Nephron (organoid): ENCODE measurements around the gene KLHL22.

Source experiments
- H3K27ac Mint-ChIP-seq, 3 experiments: 2 replicates each; pipeline ENCODE4 v1.8.0; 2020; ENCODE audit warnings: mixed read lengths in 3 of 3, mild to moderate bottlenecking in 2 of 3, moderate library complexity in 1 of 3
- H3K27me3 Mint-ChIP-seq: 2 replicates; pipeline ENCODE4 v1.8.0; 2021; ENCODE audit warnings: low read depth, mild to moderate bottlenecking, moderate library complexity, mixed read lengths
- H3K36me3 Mint-ChIP-seq: 2 replicates; pipeline ENCODE4 v1.8.0; 2020; ENCODE audit warnings: low read depth, mixed read lengths
- H3K4me1 Mint-ChIP-seq: 2 replicates; pipeline ENCODE4 v1.8.0; 2020; ENCODE audit warnings: mixed read lengths
- H3K4me3 Mint-ChIP-seq, 3 experiments: 2 replicates each; pipeline ENCODE4 v1.8.0; 2020; ENCODE audit warnings: mild to moderate bottlenecking in 3 of 3, mixed read lengths in 3 of 3, moderate library complexity in 2 of 3
- H3K9me3 Mint-ChIP-seq: 2 replicates; pipeline ENCODE4 v1.8.0; 2020; ENCODE audit warnings: mixed read lengths
- TF ChIP-seq, protein P1 (sequence below), 3 experiments: fragments of 200-600 bp; sonication (generic); IDR thresholded peaks; one replicate each; pipeline ENCODE4 v1.5.0; 2021; ENCODE audit warnings: antibody characterized with exemption in 3 of 3; ENCODE audit not compliant: unreplicated experiment in 3 of 3

The KLHL22 gene

DNA sequence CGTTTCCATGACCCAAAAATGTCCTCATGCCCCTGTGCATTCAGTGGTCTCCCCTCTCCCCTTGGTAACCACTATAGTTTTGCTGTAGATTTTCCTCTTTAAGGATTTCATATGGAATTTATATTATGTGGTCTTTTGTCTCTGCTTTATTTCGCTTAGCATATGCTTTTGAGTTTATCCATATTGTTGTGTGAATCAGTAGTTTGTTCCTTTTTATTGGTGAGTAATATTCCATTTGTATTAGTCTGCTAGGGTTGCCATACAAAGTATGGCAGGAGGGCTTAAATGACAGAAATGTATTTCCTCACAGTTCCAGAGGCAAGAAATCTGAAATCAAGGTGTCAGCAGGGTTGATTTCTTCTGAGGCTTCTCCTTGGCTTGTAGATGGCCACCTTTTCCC is 98.1 kb downstream of the KLHL22 start:
- Mint-ChIP-seq H3K4me1 (peaks cover 44% of the 10 kb centered on the region), H3K36me3 (peaks cover 17% of the 10 kb centered on the region), H3K4me3 (peak overlapping the region; percentile 21 to 58 (median 38)), H3K9me3 (no peaks in the 10 kb centered on the region), H3K27me3 (peaks cover 4% of the 10 kb centered on the region), H3K27ac (no peak overlapping the region)
- TF ChIP-seq, protein P1, sequence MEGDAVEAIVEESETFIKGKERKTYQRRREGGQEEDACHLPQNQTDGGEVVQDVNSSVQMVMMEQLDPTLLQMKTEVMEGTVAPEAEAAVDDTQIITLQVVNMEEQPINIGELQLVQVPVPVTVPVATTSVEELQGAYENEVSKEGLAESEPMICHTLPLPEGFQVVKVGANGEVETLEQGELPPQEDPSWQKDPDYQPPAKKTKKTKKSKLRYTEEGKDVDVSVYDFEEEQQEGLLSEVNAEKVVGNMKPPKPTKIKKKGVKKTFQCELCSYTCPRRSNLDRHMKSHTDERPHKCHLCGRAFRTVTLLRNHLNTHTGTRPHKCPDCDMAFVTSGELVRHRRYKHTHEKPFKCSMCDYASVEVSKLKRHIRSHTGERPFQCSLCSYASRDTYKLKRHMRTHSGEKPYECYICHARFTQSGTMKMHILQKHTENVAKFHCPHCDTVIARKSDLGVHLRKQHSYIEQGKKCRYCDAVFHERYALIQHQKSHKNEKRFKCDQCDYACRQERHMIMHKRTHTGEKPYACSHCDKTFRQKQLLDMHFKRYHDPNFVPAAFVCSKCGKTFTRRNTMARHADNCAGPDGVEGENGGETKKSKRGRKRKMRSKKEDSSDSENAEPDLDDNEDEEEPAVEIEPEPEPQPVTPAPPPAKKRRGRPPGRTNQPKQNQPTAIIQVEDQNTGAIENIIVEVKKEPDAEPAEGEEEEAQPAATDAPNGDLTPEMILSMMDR (IDR thresholded peaks at IDR 0.05; ENCODE audit: unreplicated experiment in 3 of 3) = no peak

DNA sequence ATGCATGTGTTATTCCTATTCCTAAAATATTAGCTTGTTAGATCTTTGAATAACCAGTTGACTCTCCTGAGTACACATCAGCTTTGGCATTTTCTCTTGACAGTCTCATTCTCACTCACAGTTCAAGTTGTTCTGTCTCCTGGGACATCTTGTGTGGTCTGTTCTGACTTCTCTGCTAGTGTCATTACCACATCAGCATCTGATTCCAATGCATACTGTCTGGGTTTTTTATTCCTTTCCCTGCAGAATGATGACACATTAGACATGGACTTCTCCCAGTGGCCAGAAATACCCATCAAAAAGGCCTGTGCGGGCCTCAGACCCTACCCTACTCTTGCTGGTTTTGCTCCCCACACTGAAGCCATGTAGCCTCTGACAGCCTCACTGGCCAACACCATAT is 99.0 kb downstream of the KLHL22 start:
- peak overlapping the region; percentile 93 to 96 (median 93) for H3K4me3 Mint-ChIP-seq
- peaks cover 44% of the 10 kb centered on the region for H3K4me1 Mint-ChIP-seq
- H3K27ac Mint-ChIP-seq = peak overlapping the region in 2 of 3 experiments; percentile 2 to 18
- TF ChIP-seq, protein P1 (IDR thresholded peaks at IDR 0.05; ENCODE audit: unreplicated experiment in 3 of 3) = no peak
- H3K36me3 Mint-ChIP-seq = peaks cover 14% of the 10 kb centered on the region
- no peaks in the 10 kb centered on the region for H3K9me3 Mint-ChIP-seq
- peaks cover 4% of the 10 kb centered on the region for H3K27me3 Mint-ChIP-seq

DNA sequence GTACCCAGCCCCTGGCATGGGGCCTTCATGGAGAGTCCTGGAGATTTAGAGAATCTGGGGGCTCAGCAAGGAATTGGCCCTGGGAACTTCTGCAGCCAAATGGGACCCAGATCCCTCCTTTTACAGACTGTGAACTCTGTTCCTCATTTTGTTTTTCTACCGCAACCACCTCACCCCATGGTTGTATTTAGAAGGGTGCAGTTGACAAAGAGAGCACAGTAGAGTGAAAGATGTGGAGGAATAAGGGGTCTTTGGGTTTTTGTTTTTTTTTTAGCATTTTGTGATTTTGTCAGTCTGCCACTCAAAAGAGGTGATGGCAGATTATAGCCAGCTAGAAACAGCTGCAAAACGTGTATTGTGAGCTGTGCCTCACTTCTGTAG is 99.7 kb downstream of the KLHL22 start:
- Mint-ChIP-seq H3K4me3 (peak overlapping the region; percentile 93 to 96 (median 93)), H3K27me3 (peaks cover 4% of the 10 kb centered on the region), H3K4me1 (peaks cover 44% of the 10 kb centered on the region), H3K9me3 (no peaks in the 10 kb centered on the region), H3K36me3 (peaks cover 12% of the 10 kb centered on the region), H3K27ac (peak overlapping the region in 2 of 3 experiments; percentile 18 to 64)
- TF ChIP-seq, protein P1 (IDR thresholded peaks at IDR 0.05; ENCODE audit: unreplicated experiment in 3 of 3) = no peak

DNA sequence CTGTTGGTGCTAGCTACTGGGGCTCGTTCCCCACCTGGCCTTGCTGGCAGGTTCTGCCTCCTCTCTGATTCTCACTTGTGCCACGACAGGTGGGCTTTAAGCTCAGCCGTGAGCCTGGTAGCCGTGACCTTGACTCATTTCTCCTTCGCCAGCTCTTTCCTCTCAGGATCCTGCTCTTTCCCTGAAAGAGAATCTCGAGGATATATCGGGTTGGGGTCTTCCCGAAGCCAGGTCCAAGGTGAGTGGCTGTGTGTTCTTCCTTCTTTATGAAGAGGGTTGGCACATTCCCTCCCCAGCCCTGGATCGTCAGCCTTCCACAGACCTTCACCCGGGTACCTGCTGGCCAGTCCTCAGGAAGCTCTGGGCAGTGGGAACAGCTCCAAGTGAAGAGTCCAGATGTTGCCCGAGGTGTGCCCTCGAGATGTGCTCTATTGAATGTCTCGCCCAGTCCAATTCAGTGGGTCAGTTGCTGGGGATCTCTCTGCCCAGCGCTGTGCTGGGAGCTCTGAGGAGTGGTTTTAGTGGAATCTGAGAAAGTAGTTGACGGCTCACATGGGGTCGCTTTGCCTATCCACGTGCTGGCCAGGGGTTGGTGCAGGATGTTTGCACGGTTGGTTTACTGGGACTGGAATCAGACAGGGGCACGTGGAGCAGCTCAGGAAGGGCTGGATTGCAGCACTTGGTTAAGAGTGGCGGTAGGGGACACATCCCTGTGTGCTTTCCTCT is 100.3 kb downstream of the KLHL22 start:
- Mint-ChIP-seq H3K4me1 (peaks cover 44% of the 10 kb centered on the region), H3K9me3 (no peaks in the 10 kb centered on the region), H3K27me3 (peaks cover 4% of the 10 kb centered on the region), H3K4me3 (peak overlapping the region; percentile 93 to 96 (median 93)), H3K36me3 (peaks cover 8% of the 10 kb centered on the region), H3K27ac (peak overlapping the region; percentile 64 to 91 (median 65))
- TF ChIP-seq, protein P1 (IDR thresholded peaks at IDR 0.05; ENCODE audit: unreplicated experiment in 3 of 3) = no peak

DNA sequence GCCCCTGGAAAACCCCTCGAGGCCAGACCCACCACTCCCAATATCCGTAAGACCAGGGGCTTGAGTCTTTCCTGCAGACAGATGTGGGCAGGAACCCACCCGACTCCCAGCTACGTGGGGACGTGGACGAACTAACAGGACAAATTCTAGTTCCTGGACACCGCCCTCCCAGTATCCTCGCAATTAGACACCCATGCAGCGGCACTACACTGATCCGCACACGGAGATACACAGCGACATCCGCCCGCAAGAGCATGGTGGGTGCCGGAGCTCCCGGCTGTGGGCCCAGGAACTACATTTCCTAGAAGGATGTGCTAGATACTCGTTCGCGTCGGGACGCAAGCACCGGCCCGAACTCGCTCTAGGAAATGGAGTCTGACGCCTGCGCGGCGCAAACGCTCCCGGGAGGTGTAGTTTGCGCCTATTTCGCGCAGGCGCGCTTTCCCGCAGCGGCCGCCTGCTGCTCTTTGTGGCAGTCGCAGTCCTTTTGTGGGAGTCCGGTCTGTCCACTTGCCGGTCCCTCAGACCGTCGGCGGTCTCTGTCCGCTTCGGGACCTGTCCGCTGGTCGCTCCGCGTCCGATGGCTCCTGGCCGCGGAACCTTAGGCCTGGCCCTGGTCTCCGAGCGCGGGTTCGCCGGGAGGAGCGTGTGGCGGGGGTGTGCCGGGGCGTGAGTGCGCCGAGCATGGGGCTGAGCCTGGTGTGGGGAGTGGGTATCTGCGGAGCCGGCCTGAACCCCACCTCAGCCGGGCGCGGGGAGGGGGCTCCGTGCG is 101.7 kb downstream of the KLHL22 start, which contains the start of gene ZNF74:
Gene ZNF74, plus strand, starts transcription at position 447 of the 772 bp plus-strand sequence. CDS start 478 bp downstream, outside the sequence.
- Mint-ChIP-seq H3K36me3 (peaks cover 4% of the 10 kb centered on the region), H3K4me3 (peak within 1 kb of the TSS; percentile 93 to 96 (median 93)), H3K9me3 (no peaks in the 10 kb centered on the region), H3K27me3 (no peaks in the 10 kb centered on the region), H3K27ac (peak within 1 kb of the TSS; percentile 98 to 99 (median 99)), H3K4me1 (peaks cover 37% of the 10 kb centered on the region)
- TF ChIP-seq, protein P1 (IDR thresholded peaks at IDR 0.05; ENCODE audit: unreplicated experiment in 3 of 3) = no peak
